Activated T-cell treated with anti-CD3 and anti-CD28 coated beads for 4 hours (primary cell): ENCODE data around the gene ESD.
A peak's percentile ranks its signal among the peaks of the same experiment; 100 is the strongest.
"Not testable (repeated sequence)": the region's sequence is repeated elsewhere in the genome, so short reads cannot be mapped to it uniquely, and the experiment has no call there.

ENCODE experiments used
- DNase-seq: peaks from one replicate; pipeline ENCODE4 v3.0.0-alpha.2; 2020

ESD gene

DNA sequence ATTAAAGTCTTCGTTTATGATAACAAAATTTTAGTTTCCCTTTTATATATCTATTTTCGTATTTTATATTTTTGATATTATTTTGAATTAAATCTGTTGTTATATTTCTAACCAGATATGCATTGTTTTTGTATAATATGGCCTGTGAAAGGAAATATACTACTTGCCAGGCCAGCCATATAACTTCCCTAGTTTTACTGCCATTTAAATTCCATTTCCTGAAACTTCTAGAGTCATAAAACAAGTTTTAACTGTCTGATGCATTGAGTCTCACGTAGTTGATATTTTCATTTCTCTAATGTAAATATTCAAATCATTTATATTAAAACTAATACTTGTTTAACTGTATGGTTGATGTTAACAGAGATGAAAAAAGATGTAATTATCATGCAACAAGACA lies 13.5 kb downstream of the ESD start:
- DNase-seq, result no peak

DNA sequence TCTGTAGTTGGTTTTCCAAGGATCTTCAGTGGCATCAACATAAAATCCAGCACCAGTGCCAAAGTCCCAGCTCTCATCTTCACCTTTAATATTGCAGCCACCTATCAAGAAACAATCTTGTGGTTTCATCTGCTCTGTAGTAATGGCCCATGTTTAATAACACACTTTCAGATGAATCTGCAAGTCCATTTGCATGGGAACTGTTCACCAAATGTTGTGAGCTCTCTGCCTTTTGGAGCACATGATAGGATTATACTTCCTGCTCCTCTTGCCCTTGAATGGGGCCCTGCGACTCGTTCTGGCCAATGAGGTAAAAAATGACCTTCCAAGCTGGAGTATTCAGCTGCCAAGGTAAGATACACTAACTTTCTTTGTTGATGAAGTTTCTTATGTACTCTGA lies 14.3 kb downstream of the ESD start:
- DNase-seq, result no peak

DNA sequence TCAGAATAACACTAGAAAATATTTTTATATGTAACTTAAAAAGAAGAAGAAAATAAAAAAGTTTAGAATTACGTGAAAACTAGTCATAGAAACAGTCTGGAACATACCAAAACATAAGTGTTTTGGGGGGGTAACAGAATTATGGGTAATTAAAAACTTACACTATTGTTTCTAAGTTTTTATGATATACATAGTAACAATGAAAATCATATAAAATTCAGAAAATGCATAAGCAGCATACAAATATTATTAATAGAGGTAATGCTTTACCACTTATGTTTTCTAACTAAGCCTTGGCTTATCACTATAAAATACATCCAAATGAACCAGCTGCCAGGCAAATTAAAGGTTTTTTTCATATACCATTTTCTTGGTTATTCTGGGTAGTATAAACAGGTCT lies 14.9 kb downstream of the ESD start:
- no peak for DNase-seq

GRCh38 chr13:46778890-46779289 lies 18.1 kb downstream of the ESD start:
- DNase-seq, result no peak

- no peak for DNase-seq
These were observed 18.9 kb downstream of the ESD start for GRCh38 chr13:46778095-46778494.

- no peak for DNase-seq
These were observed 21.4 kb downstream of the ESD start for GRCh38 chr13:46775385-46776107.

DNA sequence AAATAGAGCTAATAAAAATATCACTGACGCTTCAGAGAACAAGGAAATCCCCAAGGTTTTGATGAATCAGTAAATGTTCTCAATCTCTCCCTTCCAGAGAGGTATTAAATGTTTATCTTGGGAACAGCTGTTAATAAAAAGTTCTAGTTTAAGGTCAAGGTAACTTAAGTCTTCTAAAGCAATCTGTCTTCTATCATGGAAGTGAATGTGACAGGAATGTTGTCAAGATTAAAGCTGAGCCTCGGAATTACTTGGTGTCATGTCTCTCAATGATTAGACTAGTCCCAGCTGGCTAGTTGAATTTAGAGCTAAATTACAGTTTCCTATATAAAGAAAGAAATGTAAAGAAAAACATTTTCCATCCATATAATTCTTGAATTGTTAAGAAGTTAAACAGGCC lies 23.4 kb downstream of the ESD start:
- DNase-seq, result no peak

DNA sequence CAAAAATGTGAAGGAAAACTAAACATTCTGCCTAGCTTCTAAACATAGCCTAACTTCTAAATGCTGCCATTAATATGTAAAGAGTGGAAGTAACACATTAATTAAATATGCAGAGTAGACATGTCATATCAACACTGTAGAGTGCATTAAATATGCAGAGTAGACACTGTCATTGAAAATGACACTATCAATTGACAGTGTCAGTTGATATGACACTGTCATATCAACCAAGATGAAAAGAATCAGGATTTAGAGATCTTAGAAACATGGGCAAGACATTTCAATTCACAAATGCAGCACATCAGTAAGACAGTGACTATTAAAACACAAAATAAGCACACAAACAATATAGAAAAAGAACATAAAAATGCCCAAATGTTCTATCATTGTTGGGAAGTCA lies 25.3 kb downstream of the ESD start:
- DNase-seq, result no peak

DNA sequence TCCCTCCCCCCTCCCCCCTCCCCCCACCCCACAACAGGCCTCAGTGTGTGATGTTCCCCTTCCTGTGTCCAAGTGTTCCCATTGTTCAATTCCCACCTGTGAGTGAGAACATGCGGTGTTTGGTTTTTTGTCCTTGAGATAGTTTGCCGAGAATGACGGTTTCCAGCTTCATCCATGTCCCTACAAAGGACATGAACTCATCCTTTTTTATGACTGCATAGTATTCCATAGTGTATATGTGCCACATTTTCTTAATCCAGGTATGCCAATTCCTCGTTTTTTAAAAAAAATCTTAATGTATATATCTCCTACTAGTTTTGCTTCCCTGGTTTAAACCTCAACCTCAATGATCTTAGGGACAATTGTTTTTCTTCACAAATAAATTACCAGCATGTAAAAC lies 27.0 kb downstream of the ESD start:
- DNase-seq, result not testable (repeated sequence)

DNA sequence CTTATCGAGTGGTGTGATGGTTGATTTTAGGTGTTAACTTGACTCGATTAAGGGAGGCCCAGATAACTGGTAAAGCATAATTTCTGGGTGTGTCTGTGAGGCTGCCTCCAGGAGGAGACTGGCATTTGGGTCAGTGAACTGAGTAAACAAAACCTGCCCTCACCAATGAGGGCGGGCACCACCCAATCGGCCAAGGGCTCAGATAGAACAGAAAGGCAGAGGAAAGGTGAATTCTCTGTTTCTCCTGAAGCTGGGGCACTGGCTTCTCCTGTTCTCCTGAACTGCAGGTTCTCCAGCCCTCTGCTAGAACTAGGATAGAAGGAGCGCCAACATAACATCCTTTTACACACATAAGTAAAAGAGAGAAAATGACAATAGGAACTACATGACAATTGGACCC lies 35.1 kb downstream of the ESD start:
- DNase-seq, result no peak

- no peak for DNase-seq
These were observed 35.8 kb downstream of the ESD start for GRCh38 chr13:46761174-46761573.

DNA sequence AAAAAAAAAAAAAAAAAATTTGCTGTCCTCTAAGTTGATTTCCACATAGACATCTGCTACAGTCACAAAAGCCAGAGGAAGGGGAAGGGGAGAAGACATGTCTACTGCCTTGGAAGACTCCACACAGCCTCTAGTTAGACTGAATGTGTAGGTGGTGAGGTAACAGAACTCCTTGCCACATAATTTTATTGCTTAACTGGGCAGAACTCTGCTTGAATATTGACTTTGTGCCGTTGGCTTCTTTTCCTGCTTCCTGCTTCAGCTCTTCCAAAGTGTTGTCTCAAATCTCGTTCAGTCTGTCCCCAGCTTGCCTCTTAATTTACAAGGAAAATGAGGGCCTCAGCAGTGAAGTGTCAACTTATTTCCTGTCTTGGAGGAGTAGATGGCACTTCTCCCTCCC lies 37.1 kb downstream of the ESD start:
- DNase-seq, result no peak

GRCh38 chr13:46757640-46758039 lies 39.3 kb downstream of the ESD start:
- DNase-seq, result no peak

- no peak for DNase-seq
These were observed 40.0 kb downstream of the ESD start for GRCh38 chr13:46756977-46757376.

DNA sequence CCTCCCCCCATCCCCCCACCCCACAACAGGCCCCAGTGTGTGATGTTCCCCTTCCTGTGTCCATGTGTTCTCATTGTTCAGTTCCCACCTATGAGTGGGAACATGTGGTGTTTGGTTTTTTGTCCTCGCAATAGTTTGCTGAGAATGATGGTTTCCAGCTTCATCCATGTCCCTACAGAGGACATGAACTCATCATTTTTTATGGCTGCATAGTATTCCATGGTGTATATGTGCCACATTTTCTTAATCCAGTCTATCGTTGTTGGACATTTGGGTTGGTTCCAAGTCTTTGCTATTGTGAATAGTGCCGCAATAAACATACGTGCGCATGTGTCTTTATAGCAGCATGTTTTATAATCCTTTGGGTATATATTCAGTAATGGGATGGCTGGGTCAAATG lies 41.5 kb downstream of the ESD start:
- DNase-seq, result not testable (repeated sequence)

DNA sequence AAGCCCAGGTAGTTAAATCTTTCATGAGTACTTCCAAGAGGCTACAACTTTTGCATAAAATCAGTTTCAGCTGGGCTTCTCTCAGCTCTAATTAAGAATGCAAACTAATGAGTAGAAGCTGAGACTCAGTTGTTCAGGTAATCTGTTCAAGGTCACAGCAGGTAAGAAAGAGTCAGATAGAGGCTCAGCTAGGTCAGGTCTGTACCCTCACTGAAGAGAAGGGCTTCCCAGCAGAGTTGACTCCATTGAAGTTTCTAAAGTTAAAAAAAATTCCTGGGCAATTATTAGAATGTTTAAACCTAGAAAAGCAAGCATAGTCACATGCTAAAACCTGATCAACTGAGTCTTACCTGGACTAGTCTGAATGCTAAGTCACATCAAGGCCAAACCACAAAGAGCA lies 42.1 kb downstream of the ESD start:
- no peak for DNase-seq

- no peak for DNase-seq
These were observed 43.0 kb downstream of the ESD start for GRCh38 chr13:46753917-46754316.

DNA sequence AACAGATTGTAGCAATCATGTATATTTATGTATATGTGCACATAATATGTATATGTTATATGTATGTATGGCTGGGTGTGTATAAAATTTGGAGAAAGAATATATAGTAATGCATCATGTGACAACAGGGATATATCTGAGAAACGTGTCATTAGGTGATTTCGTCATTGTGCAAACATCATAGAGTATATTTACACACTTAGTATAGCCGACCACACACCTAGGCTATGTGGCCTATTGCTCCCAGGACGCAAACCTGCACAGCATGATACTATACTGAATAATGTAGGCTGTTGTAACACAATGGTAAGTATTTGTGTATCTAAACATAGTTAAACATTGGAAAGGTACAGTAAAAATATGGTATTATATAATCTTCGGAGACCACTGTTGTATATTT lies 43.8 kb downstream of the ESD start:
- DNase-seq, result no peak

GRCh38 chr13:46751811-46752635 lies 44.9 kb downstream of the ESD start:
- peak; percentile 9 for DNase-seq

DNA sequence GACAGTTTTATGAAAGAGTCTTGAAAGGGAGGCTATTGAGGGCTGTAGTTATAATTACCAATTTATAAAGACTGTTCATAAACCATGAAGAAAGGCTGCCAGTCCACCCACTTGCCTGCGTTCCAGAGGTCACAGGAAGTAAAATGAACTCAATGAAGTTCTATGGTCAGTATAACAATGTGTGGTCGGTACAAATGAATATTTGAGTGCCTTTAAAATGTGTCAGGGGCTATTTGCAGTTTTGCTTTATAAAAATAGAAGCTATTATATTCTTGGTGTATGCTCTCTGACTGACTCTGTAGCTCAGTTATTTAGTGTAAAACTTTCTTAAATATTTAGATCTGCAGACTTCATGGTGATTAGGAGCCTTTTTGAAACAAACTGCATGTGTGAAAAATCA lies 47.0 kb downstream of the ESD start:
- no peak for DNase-seq

DNA sequence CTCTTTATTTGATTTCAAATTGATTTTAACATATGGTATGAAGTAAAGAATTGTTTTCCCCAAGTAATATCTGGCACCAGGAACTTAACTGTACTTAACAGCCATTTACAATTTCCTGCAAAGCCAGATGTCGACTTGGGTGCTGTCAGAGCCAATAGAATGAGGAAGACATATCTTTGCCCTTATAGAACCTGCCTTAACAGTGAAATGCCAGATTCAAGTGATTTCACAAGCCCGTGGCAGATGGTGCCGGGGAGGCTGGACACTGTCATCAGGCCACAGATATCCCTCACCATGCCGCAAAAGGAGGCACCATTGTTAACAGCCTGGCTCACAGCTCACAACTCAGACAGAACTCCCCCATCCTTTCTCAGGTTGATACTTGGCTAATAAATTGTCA lies 48.7 kb downstream of the ESD start:
- DNase-seq, result no peak

GRCh38 chr13:46747031-46747820 lies 49.7 kb downstream of the ESD start:
- DNase-seq, result no peak

GRCh38 chr13:46745706-46746105 lies 51.3 kb downstream of the ESD start:
- no peak for DNase-seq

DNA sequence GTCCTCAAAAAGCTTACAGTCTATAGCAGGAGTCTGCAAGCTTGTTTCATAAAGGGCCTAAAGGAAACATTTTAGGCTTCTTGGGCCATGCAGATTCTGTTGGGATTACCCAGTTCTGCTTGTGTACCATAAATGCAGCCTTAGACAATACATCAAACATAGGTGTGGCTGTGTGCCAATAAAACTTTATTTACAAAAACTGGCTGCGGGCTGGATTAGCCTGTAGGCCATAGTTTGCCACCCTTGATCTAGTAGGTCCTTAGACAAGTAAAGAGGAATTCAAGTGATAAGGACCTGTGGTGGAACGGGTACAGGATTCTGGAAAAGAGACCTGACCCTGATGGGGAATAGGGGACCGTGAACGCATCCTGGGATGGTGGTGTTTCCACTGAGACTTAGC lies 51.9 kb downstream of the ESD start:
- DNase-seq, result no peak
